Vagina (tissue), 2 donors: ENCODE data around the gene PRRT3. TPM values are rescaled to one million over a fixed set of nuclear protein-coding genes. Genes with fewer than 3 reads are reported as not detected.
"Not testable (repeated sequence)": the region's sequence is repeated elsewhere in the genome, so short reads cannot be mapped to it uniquely, and the experiment has no call there.

Source experiments
- DNase-seq, 2 donors: peaks; one replicate each; pipeline ENCODE4 v3.0.0-alpha.2; 2017; ENCODE audit errors: extremely low spot score in 2 of 2
- H3K27ac ChIP-seq: fragments of 200-600 bp; sonication (generic); one replicate; pipeline ENCODE4 v1.5.1; 2019
- H3K27me3 ChIP-seq: fragments of 200-600 bp; sonication (generic); one replicate; pipeline ENCODE4 v1.5.1; 2019
- H3K36me3 ChIP-seq, 2 donors: fragments of 200-600 bp; sonication (generic); one replicate each; pipeline ENCODE4 v1.5.1; 2017 to 2019
- H3K4me1 ChIP-seq: fragments of 200-600 bp; sonication (generic); one replicate; pipeline ENCODE4 v1.5.1; 2019
- H3K4me3 ChIP-seq, 2 donors: fragments of 200-600 bp; sonication (generic); 1 replicate in 1 of 2; 2 replicates in 1 of 2; pipeline ENCODE4 v1.5.1; 2016 to 2019
- H3K9me3 ChIP-seq: fragments of 200-600 bp; sonication (generic); one replicate; pipeline ENCODE4 v1.5.1; 2019
- CTCF ChIP-seq, 3 experiments: fragments of 450-650 bp in 2 of 3; fragments of 200-600 bp in 1 of 3; sonication (generic) in 1 of 3; IDR thresholded peaks; one replicate each; pipeline ENCODE4 v1.5.1; 2017 to 2019; ENCODE audit warnings: antibody characterized with exemption in 3 of 3, mild to moderate bottlenecking in 2 of 3, moderate library complexity in 2 of 3
- POLR2A ChIP-seq, 2 donors: fragments of 450-650 bp; IDR thresholded peaks; one replicate each; pipeline ENCODE4 v1.6.1; 2017; ENCODE audit warnings: antibody characterized with exemption in 2 of 2, mild to moderate bottlenecking in 2 of 2, moderate library complexity in 2 of 2
- POLR2AphosphoS5 ChIP-seq, 2 donors: sonication (generic); formaldehyde crosslinking; IDR thresholded peaks; one replicate each; pipeline ENCODE4 v1.9.0; 2017; ENCODE audit warnings: antibody characterized with exemption in 2 of 2, mild to moderate bottlenecking in 2 of 2, low read depth in 1 of 2; ENCODE audit not compliant: insufficient read depth in 1 of 2
- intact Hi-C: fragments of 100-400 bp; cut with DNase I; formaldehyde crosslinking; loops from one replicate; pipeline ENCODE4 v1.15.1; 2023
- small RNA-seq: library from RNA; depleted of rRNA; stranded (forward); fragments of <200 nt; gene quantifications from one replicate; pipeline ENCODE3, GENCODE V24; 2016
- total RNA-seq: library from RNA; depleted of rRNA; stranded (reverse); fragments of >200 nt; gene quantifications from one replicate; pipeline ENCODE4 v1.2.3, GENCODE V29; 2016

Gene PRRT3
- total RNA-seq, 1 donor from 2014 or later: 1.7 TPM

- TF ChIP-seq CTCF (IDR thresholded peaks at IDR 0.05) (no peak), POLR2A (IDR thresholded peaks at IDR 0.05) (no peak), POLR2AphosphoS5 (IDR thresholded peaks at IDR 0.05; ENCODE audit: insufficient read depth in 1 of 2, low read depth in 1 of 2) (no peak)
- H3K4me3 ChIP-seq: no peak overlapping the region
- no peaks in the 10 kb centered on the region for H3K27me3 ChIP-seq
- intact Hi-C loops: no loop called here
- DNase-seq: no peak
- H3K27ac ChIP-seq: no peak overlapping the region
- peaks cover 48% of the 10 kb centered on the region for H3K4me1 ChIP-seq
- H3K9me3 ChIP-seq: no peaks in the 10 kb centered on the region
- H3K36me3 ChIP-seq: no peaks in the 10 kb centered on the region
Measured at GRCh38 chr3:9899289-9899791, 52.9 kb downstream of the PRRT3 start.

GRCh38 chr3:9898467-9899241 is 53.6 kb downstream of the PRRT3 start:
- H3K4me3 ChIP-seq: no peak overlapping the region
- peaks cover 48% of the 10 kb centered on the region for H3K4me1 ChIP-seq
- H3K27ac ChIP-seq: no peak overlapping the region
- no peaks in the 10 kb centered on the region for H3K27me3 ChIP-seq
- no peak for DNase-seq
- no peaks in the 10 kb centered on the region for H3K36me3 ChIP-seq
- no peak for TF ChIP-seq CTCF (IDR thresholded peaks at IDR 0.05)
- TF ChIP-seq POLR2AphosphoS5 (IDR thresholded peaks at IDR 0.05; ENCODE audit: insufficient read depth in 1 of 2, low read depth in 1 of 2): no peak
- TF ChIP-seq POLR2A (IDR thresholded peaks at IDR 0.05): no peak
- H3K9me3 ChIP-seq: no peaks in the 10 kb centered on the region
- intact Hi-C loops: no loop called here

- Histone ChIP-seq H3K4me3 (no peak overlapping the region), H3K27me3 (no peaks in the 10 kb centered on the region), H3K9me3 (no peaks in the 10 kb centered on the region), H3K27ac (no peak overlapping the region), H3K36me3 (peaks cover 0 to 7% of the 10 kb centered on the region in 2 donors), H3K4me1 (peaks cover 48% of the 10 kb centered on the region)
- TF ChIP-seq CTCF (IDR thresholded peaks at IDR 0.05): no peak
- no peak for TF ChIP-seq POLR2A (IDR thresholded peaks at IDR 0.05)
- TF ChIP-seq POLR2AphosphoS5 (IDR thresholded peaks at IDR 0.05; ENCODE audit: insufficient read depth in 1 of 2, low read depth in 1 of 2): no peak
- intact Hi-C loops: no loop called here
- DNase-seq: no peak
Measured at GRCh38 chr3:9897408-9898372, 54.5 kb downstream of the PRRT3 start.

- DNase-seq, H3K27me3 ChIP-seq, intact Hi-C loops, H3K9me3 ChIP-seq, H3K27ac ChIP-seq, H3K4me3 ChIP-seq: not testable (repeated sequence)
- Histone ChIP-seq H3K36me3 (peaks cover 0 to 15% of the 10 kb centered on the region in 2 donors), H3K4me1 (peaks cover 48% of the 10 kb centered on the region)
Measured at GRCh38 chr3:9896755-9897407, 55.3 kb downstream of the PRRT3 start.

GRCh38 chr3:9895715-9896114 is 56.5 kb downstream of the PRRT3 start:
- DNase-seq, H3K27me3 ChIP-seq, H3K27ac ChIP-seq, intact Hi-C loops, H3K4me3 ChIP-seq, H3K9me3 ChIP-seq: not testable (repeated sequence)
- Histone ChIP-seq H3K36me3 (peaks cover 0 to 15% of the 10 kb centered on the region in 2 donors), H3K4me1 (peaks cover 57% of the 10 kb centered on the region)

Small RNA genes lying within 50 kb of the gene (small RNA-seq; reads per million reads assigned to genes)
- not detected for gene CYCSP10
- gene RNU6-882P: not detected

Other genes with a start within 250 kb of the PRRT3 start
- gene CPNE9, start 248.6 kb downstream of the PRRT3 start, total RNA-seq: not detected
- gene BRPF1, start 220.7 kb downstream of the PRRT3 start, total RNA-seq: 16.9 TPM
- 51.6 TPM for gene OGG1, start 202.5 kb downstream of the PRRT3 start, total RNA-seq
- 42.5 TPM for gene CAMK1, start 182.5 kb downstream of the PRRT3 start, total RNA-seq
- gene TADA3, start 159.9 kb downstream of the PRRT3 start, total RNA-seq: 58.9 TPM
- gene ARPC4, start 159.3 kb downstream of the PRRT3 start, total RNA-seq: 124 TPM
- gene TTLL3, start 142.1 kb downstream of the PRRT3 start, total RNA-seq: 73.4 TPM
- gene RPUSD3, start 108.4 kb downstream of the PRRT3 start, total RNA-seq: 50.6 TPM
- gene CIDEC, start 72.2 kb downstream of the PRRT3 start, total RNA-seq: 51.3 TPM
- 32.7 TPM for gene JAGN1, start 61.8 kb downstream of the PRRT3 start, total RNA-seq
- gene IL17RE, start 49.6 kb downstream of the PRRT3 start, total RNA-seq: 15.2 TPM
- 66.3 TPM for gene IL17RC, start 35.3 kb downstream of the PRRT3 start, total RNA-seq
- gene CRELD1, start 18.6 kb downstream of the PRRT3 start, total RNA-seq: 27.0 TPM
- gene EMC3, start 34.4 kb upstream of the PRRT3 start, total RNA-seq: 36.6 TPM
- 4.4 TPM for gene FANCD2, start 74.0 kb upstream of the PRRT3 start, total RNA-seq
- not detected for gene FANCD2OS, start 155.8 kb upstream of the PRRT3 start, total RNA-seq
- gene BRK1, start 163.3 kb upstream of the PRRT3 start, total RNA-seq: 94.5 TPM
- 48.4 TPM for gene VHL, start 189.4 kb upstream of the PRRT3 start, total RNA-seq
- 10.6 TPM for gene IRAK2, start 212.5 kb upstream of the PRRT3 start, total RNA-seq